GM19238 (cell line): ENCODE measurements around the gene PRRT4.

Experiments
- DNase-seq: peaks from one replicate; pipeline ENCODE4 v3.0.0; 2011; ENCODE audit warnings: low spot score; ENCODE audit not compliant: insufficient read length

PRRT4 gene

DNA sequence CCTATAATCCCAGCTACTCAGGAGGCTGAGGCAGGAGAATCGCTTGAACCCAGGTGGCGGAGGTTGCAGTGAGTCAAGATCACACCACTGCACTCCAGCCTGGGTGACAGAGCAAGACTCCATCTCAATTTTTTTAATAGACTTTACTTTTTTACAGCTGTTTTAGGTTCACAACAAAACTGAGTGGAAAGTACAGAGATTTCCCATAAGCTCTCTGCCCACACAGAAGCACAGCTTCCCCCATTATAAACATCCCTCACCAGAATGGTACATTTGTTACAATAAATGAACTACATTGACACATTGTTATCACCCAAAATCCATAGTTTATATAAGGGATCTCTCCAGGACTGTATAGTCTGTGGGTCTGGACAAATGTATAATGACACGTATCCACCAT lies 14.6 kb upstream of the PRRT4 start:
- no peak for DNase-seq

DNA sequence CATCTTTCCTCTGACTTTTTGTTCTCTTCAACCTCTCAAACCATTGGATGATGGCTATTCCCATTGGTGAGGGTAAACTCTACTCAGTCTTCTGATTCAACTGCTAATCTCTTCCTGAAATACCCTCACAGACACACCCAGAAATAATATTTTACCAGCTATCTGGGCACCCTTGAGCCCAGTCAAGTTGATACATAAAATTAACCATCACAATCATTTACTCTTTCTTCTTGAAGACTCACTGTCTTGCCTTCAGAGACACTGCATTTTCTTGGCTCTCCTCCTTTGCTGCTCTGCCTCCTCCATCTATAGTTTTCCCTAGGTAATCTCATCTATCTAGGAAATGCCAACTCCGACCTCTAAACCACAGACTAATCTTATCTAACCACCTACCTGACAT lies 12.6 kb upstream of the PRRT4 start:
- no peak for DNase-seq

DNA sequence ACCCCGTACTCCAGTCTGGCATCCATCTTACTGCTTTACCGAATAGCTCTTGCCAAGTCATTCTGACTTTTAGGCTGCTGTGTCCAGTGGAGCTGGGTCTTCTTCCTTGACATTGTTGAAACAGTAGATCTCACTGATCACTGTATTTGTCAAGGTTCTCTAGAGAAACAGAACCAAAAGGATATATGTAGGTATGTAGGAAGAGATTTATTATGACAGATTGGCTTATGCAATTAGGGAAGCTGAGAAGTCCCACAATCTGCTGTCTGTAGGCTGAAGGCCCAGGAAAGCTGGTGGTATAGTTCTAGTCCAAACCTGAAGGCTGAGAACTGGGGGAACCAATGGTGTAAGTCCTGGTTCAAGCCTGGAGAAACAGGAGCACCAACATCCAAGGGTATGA lies 12.1 kb upstream of the PRRT4 start:
- DNase-seq = no peak

DNA sequence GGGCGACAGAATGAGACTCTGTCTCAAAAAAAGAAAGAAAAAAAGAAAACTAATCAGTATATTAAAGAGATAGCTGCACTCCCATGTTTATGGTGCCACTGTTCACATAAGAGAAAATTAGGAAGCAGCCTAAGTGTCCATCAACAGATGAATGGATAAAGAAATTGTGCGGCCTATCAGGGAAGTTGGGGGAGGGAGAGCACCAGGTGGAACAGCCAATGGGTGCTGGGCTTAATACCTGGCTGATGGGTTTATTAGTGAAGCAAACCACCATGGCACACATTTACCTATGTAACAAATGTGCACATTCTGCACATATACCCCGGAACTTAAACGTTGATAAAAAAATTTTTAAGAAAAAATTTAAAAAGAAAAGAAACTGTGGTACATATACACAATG lies 9.0 kb upstream of the PRRT4 start:
- no peak for DNase-seq

DNA sequence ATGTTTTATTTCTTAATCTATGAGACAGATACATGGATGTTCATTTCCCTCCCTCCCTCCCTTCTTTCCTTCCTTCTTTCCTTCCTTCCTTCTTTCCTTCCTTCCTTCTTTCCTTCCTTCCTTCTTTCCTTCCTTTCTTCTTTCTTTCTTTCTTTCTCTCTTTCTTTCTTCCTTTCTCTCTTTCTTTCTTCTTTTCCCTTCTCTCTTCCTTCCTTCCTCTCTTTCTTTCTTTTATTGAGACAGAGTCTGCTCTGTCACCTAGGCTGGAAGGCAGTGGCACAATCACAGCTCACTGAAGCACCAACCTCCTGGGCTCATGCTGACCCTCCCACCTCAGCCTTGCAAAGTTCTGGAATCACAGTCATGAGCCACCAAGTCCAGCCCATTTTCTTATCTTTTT lies 5.5 kb upstream of the PRRT4 start:
- DNase-seq = no peak

DNA sequence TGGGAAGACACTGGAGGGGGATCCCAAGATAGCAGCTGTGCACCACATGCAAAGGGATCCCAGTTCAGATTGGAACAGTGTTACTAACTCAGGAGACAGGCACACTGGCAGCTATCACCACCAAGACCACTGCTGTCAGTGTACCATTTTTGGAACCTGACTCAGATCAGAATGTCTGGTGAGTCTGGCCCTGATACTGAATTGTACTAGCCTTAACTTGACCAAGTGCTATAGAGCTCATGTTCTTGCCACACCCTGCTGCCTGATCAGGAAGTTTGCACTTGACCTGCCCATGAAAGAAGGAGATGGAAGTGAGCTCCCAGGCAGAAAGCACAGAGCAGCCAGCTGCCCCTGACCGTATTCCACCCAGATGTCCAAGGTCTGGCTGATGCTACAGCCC lies 4.8 kb upstream of the PRRT4 start:
- DNase-seq = no peak

DNA sequence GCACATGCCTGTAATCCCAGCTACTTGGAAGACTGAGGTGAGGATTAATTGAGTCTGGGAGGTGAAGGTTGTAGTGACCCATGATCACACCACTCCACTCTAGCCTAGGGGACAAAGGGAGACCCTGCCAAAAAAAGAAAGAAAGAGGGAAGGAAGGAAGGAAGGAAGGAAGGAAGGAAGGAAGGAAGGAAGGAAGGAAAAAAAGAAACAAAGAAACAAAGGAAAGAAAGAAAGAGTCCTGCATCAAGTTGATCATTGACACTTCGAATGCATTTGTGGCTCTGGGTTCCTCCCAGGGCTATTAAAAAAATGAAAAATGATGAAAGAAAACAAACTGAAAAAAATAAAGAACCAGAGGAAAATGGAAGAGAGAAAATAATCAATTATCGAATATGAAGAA lies 3.9 kb upstream of the PRRT4 start:
- no peak for DNase-seq

DNA sequence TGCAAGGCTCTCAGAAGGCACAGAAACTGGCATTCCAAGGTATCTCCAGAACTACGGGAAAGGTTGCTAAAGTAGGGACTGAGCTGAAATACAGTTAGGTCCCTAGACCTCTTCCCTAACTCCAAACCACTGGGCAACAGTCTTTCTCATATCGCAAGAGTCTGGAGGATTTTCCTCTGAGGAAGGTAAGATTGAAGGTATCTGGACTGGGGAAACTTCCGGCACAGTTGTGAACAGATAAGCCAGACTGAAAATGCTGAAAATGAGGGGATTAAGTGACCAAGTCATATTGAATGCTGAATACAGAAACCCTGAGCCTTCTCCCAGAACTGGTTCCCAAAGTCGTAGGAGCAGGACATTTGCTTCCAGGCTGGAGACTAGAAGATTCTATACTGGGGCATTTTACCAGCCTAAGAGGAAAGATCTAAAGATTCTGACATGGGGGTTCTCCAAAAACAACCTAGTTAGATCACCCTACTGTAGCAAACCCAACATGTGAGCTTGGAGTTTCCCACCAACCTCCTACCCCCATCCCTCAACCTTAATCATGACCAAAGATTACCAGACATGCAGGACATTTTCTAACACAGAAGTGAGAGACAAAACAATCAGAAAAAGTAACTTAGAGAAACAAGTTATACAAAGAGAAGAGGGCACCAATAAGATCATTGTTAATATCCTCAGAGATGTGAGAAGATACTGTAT lies 2.8 kb upstream of the PRRT4 start:
- DNase-seq = no peak

DNA sequence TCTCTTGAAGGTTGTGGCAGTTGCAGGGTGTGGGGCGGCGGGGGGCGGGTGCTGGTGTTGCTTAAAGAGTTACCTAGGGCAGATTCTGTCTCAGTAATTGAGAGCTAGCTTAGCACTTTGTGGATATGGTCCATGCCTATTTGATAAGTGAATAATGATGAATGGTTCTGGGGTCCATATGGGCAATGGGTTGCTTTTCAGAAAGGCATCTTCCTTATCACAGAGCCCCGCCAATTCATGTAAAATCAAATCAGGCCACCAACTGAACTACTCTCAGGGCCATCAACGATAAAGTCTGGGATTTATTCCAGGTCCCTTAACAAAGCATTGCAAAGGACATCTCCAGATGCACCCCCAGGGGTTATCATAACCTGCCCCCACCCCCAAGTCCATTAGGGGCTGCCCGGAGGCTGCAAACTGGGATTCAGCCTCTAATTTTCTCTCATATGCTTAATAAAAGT lies 1.8 kb upstream of the PRRT4 start:
- DNase-seq = no peak

DNA sequence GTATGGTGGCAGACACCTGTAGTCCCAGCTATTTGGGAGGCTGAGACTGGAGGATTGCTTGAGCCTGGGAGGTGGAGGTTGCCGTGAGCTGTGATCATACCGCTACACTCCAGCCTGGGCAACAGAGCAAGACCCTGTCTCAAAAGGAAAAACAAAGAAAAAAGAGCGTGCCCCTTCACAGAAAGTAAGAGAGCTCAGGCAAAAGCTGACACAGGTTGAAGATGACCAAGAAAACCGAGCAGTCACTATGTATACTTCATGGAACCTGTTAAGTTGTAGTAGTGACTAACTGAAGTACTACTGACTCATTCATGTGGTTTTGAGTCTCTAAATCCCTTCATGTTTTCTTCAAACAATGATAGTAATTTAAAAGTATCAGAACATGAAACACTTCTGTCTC lies 1.2 kb upstream of the PRRT4 start:
- DNase-seq = no peak

DNA sequence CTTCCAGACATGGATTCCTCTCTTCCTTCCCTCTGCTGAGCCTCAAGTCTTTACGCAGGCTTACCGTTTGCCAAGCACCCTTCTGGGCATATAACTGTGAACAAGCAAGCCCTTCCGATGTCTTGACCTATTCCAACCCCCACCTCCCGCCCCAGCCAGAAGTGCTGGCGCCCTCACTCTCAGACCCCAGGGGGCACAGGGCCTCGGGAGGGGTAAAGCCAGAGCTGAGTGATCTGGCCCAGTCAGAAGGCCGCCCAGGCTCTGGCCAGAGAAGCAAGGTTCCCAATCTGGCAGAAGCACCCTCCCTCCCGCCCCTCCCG lies 1.2 kb downstream of the PRRT4 start:
- DNase-seq = no peak

DNA sequence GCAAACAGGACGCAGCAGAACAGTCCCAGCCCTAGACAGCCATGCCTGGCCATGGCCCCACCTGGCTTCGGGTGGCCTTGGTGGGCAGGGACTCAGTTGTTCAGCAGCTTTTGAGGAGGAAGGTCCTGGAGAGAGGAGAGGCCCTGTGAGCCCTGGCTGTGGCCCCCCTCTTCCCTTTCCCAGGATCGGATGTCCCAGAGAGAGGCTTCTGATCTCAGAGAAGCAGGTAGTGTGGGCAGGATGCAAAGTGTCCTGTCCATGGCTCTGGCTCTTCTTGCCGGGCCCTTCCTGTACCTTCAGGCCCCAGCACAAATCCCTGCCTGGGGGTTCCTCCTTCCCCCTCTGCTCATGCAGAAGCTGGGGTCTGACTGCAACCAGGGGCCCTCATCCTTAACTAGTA lies 1.6 kb downstream of the PRRT4 start:
- DNase-seq = no peak

DNA sequence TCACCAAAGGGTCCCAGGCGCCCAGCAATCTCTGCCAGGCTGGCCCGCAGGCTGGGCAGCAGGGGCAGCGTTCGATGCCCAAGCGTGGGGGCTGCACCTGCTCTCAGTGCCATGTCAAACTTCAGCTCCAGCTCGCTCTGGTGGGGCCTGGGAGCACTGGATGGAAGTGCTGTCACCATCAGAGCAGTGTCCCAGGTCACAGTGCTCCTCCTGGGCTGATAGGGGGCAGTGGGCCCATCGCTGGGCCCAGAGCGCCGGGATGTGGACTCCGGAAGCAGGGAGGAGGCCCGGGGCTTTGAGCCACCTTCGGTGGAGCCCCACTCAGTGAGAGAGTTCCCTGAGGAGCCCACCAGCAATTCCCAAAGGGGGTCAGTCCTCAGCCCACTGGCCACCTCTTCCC lies 2.2 kb downstream of the PRRT4 start:
- no peak for DNase-seq

DNA sequence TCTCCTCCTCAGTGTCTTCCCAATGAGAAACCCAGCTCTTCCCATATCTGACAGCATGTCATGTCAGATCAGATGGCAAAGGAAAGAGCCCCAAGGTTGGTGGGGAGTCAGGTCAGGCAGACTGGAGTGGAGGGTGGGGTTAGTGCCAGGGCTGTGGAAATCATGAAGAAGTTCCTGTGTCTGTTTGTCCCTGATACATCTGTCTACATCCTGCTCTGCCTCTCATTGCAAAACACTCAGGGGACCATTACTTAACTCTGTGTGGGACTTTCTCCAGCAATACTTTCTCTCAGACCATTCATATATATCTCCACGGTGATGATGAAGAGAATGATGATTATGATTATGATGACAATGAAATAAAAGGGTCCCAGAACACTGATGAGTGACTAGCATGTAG lies 3.3 kb downstream of the PRRT4 start:
- DNase-seq = no peak

DNA sequence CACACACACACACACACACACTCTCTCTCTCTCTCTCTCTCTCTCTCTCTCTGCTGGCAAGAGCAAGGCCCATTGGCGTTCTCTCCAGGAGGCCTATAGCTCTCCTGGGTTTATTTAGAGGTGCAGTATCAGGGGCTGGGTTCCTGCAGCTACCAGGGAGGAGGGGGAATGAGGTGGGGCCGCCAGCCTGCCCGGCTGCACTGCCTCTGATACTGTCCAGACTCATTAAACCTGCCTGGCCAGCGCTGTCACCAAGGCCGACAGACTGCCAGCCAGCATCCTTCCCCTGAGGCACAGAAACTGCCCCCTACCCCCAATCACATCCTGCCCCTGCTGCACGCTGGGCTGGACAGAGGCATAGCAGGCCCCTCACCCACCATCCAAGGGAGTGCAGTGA lies 4.3 kb downstream of the PRRT4 start:
- DNase-seq = no peak

DNA sequence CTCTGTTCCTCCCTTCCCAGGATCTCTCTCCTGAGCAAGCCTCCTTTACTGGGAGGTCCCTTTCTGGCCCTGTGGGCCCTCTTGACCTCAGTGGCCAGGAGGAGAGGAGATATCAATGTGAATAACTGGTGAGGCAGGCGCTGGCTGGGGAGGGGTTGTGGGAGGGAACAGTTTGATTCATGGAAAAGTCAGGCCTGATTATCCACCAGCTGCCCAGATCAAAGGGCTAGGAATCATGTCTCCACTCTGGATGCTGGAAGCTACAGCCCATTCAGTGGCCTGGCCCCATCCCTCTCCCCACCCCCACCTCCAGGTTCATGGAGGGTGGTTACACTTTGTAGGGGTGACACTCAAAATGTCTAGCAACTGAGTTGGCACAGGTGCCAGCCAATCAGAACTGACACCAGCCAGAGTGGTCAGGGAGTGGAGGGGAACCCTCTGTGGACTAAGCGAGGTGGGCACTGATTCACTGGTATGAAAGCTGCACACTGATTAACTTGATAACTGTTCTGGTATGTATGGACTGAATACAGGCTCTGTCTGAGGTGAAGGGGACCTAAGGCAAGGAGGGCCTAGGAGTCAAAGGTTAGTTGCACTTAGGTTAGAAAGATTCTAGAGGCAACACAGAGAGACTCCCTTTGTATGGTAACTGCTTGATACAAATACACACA lies 4.8 kb downstream of the PRRT4 start:
- DNase-seq = no peak

DNA sequence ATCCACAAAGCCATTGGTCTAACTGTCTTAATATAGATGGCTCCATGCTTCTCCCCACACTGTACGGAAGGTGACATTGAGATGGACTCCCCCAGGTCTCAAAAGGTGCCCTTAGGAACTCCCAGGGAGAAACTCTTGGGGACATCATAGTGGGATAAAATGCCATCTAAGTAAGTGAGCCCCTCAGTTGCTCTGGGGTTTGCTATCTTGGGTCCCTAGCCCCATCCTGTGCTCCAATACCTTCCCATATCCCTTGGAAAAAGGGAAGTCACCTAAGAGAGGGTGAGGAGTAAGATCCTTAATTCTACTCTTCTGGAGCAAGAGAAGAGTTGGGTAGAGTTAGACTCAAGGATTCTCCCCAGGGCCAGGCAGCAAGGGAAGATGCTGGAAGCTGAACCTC lies 7.9 kb downstream of the PRRT4 start:
- no peak for DNase-seq

DNA sequence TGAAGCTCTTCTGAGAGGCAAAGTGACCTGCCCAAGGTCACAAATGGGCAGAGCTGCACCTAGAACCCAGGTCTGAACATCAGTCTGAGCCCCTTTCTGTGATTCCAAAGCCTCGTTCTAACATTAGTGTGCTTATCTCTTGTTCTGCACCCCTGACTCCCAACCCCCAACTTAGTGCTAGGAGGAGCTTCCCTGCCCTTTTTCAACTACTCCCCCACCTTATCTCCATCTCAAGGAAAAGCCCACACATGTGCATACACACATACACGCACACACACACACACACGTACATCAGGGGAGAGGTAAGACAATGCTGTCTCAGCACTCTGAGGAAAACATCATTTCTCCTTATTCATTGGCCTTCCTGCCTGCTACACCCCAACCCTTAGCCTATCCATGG lies 8.3 kb downstream of the PRRT4 start:
- DNase-seq = no peak

DNA sequence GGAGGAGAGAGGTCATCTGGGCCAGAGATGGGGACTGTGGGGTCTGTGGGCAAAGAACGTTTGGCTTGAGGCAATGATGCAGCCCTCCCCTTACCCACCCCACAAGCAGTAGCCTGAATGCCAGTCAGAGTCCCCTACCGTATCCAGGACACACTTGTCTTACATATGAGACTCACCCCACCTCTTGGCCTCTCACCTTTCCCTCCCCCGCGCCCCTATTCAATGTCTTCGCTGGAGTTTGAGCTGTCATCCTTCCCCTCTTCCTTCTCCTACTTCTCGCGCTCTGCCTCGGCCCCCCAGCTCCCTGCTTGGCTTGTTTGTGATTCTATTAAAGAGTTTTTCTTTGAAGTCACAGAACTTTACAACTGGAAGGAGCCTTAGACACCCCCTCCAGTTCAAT lies 8.9 kb downstream of the PRRT4 start:
- DNase-seq = no peak

DNA sequence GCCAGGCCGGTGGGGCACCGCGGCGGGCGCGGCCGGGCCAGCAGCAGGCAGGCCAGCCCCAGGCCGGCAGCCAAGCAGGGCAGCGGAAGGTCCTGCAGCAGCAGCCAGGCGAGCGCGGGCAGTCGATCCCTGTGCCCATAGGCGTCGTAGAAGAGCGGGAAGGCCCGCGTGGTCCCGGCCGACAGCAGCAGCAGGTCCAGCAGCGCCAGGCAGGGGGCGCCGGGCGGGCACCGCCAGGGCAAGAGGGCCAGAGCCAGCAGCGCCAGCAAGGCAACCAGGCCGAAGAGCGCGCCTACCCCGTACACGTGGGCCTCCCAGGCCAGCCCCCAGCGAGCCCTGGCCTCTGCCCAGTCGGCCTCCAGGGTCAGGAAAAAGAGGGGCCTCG lies 9.3 kb downstream of the PRRT4 start:
- DNase-seq = no peak

DNA sequence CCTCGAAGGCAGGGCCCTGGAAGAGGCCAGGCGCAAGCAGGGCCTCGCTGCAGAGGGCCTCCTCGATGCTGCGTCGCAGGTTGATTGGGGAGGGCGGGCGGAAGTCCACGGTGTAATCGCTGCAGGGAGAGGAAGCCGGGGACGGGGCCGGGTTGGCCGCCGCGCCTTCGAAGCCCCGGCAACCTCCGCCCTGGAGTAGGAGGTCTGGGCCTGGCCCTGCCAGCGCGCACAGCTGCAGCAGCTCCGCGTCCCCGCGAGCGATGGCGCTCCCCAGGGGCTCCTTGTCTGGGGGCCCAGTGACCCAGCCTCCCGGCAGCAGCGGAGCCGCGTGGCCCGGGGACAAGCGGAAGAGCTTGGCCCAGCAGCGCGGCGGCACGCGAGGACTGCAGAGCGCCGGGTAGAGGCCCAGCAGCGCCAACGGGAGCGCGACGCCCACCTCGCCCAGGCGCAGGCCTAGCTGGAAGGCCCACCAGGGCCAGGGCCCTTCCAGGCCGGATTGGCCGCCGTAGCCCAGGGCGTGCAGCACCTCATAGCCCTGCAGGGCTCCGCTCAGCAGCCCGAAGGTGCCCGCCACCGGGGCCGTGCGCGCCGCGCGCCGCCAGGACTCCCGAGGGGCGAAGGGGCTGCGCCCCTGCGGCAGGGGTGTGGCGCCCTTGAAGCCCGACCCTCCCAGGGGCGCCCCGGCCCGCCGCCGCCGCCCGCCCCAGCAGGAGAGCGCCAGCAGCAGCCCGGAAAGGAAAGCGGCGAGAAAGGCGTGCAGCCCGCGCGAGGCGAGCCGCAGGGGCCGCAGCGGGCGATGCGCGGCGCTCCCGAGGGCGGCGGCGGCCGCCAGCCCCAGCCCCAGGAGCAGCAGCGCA lies 10.0 kb downstream of the PRRT4 start:
- DNase-seq = no peak

DNA sequence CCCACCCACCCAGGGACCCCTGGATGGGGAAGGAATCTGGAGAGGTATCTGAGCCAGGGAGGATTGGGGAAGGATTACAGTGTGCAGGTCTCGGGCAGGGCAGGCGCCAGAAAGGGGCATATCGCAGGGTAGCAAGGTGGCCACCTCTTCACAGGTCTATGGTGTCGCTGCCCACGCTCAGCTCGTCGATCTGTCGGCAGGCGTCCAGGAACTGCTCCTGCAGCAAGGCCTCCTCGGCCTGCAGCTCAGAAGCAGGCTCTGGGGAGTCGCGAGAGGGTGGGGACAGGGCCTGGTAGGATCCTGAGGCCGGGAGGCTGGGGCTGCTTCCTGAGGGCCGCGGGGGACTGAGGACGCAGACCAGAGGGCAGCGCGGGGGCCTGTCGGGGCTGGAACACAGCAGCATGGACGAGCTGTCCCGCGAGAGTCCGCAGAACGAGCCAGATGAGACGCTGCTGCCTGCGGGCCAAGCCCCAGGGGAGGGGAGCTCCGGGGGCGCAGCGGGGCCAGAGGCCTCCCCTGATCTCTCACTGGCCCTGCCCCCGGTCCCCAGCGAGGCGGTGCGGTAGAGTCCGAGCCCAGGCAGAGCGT lies 10.7 kb downstream of the PRRT4 start:
- no peak for DNase-seq
